Progenitor cell of endocrine pancreas (in vitro differentiated cells): Measurements from ENCODE around the gene ARMCX2. TPM values are rescaled to one million over a fixed set of nuclear protein-coding genes. Genes with fewer than 3 reads are reported as not detected.
A peak's percentile ranks its signal among the peaks of the same experiment; 100 is the strongest.

Source experiments
- DNase-seq: peaks from one replicate; pipeline ENCODE4 v3.0.0; 2021; ENCODE audit warnings: low spot score; ENCODE audit not compliant: unreplicated experiment
- H3K27ac Mint-ChIP-seq: 2 replicates; pipeline ENCODE4 v1.8.0; 2021; ENCODE audit warnings: mild to moderate bottlenecking, moderate library complexity, mixed read lengths
- H3K27me3 Mint-ChIP-seq: 2 replicates; pipeline ENCODE4 v1.8.0; 2021; ENCODE audit warnings: mixed read lengths
- H3K36me3 Mint-ChIP-seq: 2 replicates; pipeline ENCODE4 v1.8.0; 2022; ENCODE audit warnings: mixed read lengths; ENCODE audit not compliant: insufficient read depth
- H3K4me1 Mint-ChIP-seq: 2 replicates; pipeline ENCODE4 v1.8.0; 2021; ENCODE audit warnings: low read depth, mixed read lengths
- H3K4me3 Mint-ChIP-seq: 2 replicates; pipeline ENCODE4 v1.8.0; 2021; ENCODE audit warnings: low read depth, mild to moderate bottlenecking, moderate library complexity, mixed read lengths
- H3K9me3 Mint-ChIP-seq: 2 replicates; pipeline ENCODE4 v1.8.0; 2021; ENCODE audit warnings: low read depth, mixed read lengths
- total RNA-seq: library from RNA; stranded (reverse); gene quantifications from 2 replicates; pipeline ENCODE4 v1.2.1, GENCODE V29; 2021
- TF ChIP-seq, protein P1 (sequence below): fragments of 200-600 bp; sonication (generic); IDR thresholded peaks from one replicate; pipeline ENCODE4 v1.5.0; 2021; ENCODE audit warnings: antibody characterized with exemption, mild to moderate bottlenecking; ENCODE audit not compliant: unreplicated experiment

ARMCX2 gene
- total RNA-seq, 1 donor from 2014 or later: 83.1 TPM

DNA sequence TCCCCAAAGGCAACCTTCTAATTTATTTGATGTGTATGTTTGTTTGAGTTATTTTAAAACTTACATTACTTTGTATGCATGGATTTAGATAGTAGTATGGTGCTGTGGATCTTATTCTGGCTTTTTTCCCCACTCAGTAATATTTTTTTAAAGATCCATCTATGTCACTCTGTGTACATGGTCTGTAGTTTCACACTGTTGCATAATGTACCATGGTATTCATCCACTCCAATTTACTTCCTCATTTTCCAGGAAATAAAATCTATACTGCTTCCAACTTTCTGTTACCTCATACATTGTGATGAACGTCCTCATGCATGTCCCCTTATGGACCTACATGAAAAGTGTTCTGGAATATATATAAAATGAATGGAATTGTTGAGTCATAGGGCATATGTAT lies 17.6 kb downstream of the ARMCX2 start:
- no peak for DNase-seq
- Mint-ChIP-seq H3K27me3 (no peaks in the 10 kb centered on the region), H3K9me3 (peaks cover 6% of the 10 kb centered on the region), H3K4me3 (no peak overlapping the region), H3K27ac (no peak overlapping the region), H3K4me1 (no peaks in the 10 kb centered on the region), H3K36me3 (no peaks in the 10 kb centered on the region)
- TF ChIP-seq, protein P1, sequence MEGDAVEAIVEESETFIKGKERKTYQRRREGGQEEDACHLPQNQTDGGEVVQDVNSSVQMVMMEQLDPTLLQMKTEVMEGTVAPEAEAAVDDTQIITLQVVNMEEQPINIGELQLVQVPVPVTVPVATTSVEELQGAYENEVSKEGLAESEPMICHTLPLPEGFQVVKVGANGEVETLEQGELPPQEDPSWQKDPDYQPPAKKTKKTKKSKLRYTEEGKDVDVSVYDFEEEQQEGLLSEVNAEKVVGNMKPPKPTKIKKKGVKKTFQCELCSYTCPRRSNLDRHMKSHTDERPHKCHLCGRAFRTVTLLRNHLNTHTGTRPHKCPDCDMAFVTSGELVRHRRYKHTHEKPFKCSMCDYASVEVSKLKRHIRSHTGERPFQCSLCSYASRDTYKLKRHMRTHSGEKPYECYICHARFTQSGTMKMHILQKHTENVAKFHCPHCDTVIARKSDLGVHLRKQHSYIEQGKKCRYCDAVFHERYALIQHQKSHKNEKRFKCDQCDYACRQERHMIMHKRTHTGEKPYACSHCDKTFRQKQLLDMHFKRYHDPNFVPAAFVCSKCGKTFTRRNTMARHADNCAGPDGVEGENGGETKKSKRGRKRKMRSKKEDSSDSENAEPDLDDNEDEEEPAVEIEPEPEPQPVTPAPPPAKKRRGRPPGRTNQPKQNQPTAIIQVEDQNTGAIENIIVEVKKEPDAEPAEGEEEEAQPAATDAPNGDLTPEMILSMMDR: no peak

DNA sequence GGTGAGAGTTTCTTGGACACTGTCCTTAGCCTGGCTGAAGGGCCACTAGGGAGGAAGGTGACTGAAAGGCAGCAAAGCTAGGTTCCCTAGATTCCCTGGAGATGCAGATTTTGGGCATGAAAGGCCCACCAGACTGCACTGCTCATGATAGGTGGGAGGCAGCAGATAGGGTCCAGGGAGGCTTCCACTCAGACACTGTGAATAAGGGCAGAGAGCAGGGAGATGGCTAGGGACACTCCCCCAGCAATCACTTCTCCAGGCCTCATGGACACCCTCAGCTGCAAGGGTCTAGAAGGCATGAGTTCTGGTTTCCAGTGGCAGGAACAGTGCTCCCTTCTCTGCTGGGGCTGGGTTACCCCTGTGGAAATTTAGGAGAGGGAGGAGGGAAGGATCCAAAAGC lies 20.1 kb downstream of the ARMCX2 start:
- DNase-seq: no peak
- Mint-ChIP-seq H3K4me1 (no peaks in the 10 kb centered on the region), H3K4me3 (no peak overlapping the region), H3K27me3 (no peaks in the 10 kb centered on the region), H3K27ac (no peak overlapping the region), H3K9me3 (peaks cover 12% of the 10 kb centered on the region), H3K36me3 (peaks cover 2% of the 10 kb centered on the region)
- TF ChIP-seq, protein P1: no peak

DNA sequence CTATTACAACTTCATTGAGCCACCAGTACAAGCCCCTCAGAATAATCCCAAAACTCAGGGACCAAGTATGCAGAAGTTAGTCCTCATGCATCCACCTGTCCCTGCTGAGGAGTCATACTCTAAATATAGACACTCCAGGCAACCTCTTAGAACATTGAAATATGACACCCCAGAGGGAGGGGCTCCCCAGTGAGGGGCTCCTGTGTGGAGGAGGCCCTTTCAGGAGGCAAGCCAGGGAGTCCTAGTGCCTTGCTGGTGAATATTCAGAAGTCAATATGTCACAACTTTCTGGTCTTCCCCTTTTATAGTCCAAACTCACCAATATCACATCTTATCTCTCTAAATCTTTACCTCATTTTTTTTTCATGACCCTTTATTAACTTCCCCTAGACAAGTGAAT lies 40.3 kb downstream of the ARMCX2 start:
- Mint-ChIP-seq H3K4me1 (peaks cover 12% of the 10 kb centered on the region), H3K9me3 (peaks cover 23% of the 10 kb centered on the region), H3K27me3 (no peaks in the 10 kb centered on the region), H3K36me3 (peaks cover 10% of the 10 kb centered on the region), H3K27ac (no peak overlapping the region), H3K4me3 (no peak overlapping the region)
- TF ChIP-seq, protein P1: no peak
- no peak for DNase-seq

DNA sequence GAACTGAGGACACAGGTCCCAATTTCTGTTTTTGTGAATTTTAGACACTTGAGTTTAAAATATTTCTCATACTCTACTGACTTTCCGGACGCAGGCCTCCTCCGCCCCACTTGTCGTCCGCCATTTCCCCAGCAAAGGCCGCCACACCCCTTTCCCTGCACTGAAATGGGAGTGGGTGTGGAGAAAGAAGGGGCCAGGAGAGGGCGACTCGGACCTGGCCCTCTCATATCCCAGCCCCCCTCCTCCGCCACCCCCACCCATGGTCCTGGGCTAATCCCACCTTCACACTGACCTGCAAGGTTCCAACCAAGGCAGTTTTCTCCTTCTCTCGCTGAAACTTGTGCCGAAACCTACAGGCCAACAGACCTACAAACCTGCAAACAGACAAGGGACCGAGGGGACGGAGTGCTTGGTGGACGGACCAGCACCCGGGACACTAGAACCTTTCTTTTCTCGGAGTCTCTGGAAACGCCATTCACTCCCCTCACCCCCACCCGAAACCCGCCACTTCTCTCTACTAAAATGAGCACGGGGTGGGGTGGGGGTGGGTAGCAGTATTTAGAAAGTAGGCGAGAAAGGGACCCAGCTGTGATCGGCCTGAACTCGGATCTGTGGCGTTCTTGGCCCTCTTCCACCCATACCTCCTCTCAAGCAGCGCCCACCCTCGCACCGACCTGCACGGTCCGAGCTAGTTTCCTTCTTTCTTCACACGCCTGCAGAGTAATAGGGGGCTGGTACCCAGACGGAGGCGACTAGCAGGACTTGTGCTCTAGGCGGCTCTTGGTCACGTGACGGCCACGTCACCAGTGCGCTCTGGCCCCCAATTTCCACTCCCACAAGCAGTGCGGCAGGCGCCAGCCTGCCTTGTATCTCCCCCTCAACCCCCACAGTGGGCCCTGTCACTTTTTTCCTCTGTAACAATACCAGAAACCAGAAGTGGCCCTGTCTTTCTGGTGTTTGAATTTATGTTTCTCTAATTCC lies 42.1 kb downstream of the ARMCX2 start, which contains the start of gene ARMCX6:
ARMCX6 (minus strand) TSS at position 790 of the 981 bp plus-strand sequence. CDS start 1,380 bp downstream, outside the sequence.
- peaks cover 5% of the 10 kb centered on the region for H3K36me3 Mint-ChIP-seq
- H3K9me3 Mint-ChIP-seq: peaks cover 21% of the 10 kb centered on the region
- no peaks in the 10 kb centered on the region for H3K27me3 Mint-ChIP-seq
- peak; percentile 42 for DNase-seq
- H3K27ac Mint-ChIP-seq: peak within 1 kb of the TSS; percentile 95
- peak within 1 kb of the TSS; percentile 90 for H3K4me3 Mint-ChIP-seq
- peaks cover 6% of the 10 kb centered on the region for H3K4me1 Mint-ChIP-seq
- TF ChIP-seq, protein P1: peak; percentile 54

DNA sequence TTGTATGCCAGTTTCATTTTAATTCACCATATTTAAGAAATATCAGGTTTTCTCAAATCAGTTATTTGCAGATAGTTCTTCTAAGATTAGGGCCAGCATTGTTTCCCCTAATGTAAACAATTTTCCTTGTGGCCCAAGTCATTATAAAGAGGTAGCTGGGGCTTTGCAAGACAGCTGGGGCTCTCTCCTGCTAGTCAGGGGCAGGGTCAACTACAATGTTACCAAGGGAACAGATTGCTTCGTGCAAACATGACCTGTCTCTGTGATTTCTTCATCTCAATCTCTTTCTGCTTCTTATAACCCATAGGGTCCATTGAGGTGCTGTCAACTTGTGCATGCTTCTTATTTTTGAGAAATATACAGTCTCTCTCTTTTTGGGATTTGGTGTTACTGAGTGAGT lies 53.9 kb downstream of the ARMCX2 start:
- Mint-ChIP-seq H3K4me3 (no peak overlapping the region), H3K27me3 (no peaks in the 10 kb centered on the region), H3K9me3 (peaks cover 10% of the 10 kb centered on the region)

More for the DNA sequence above, 53.9 kb downstream of the ARMCX2 start:
- Mint-ChIP-seq H3K36me3 (no peaks in the 10 kb centered on the region), H3K4me1 (peaks cover 20% of the 10 kb centered on the region), H3K27ac (no peak overlapping the region)
- TF ChIP-seq, protein P1: no peak
- no peak for DNase-seq

Other genes with a start within 250 kb of the ARMCX2 start
- gene ARMCX4, start 174.4 kb downstream of the ARMCX2 start, total RNA-seq: 19.7 and 21.9 TPM in 2 replicates
- 29.6 and 31.6 TPM in 2 replicates for gene ARMCX1, start 109.3 kb downstream of the ARMCX2 start, total RNA-seq
- 77.1 and 84.0 TPM in 2 replicates for gene ARMCX6, start 41.9 kb downstream of the ARMCX2 start, total RNA-seq
- gene ARMCX3, start 36.7 kb downstream of the ARMCX2 start, total RNA-seq: 64.7 and 70.4 TPM in 2 replicates